HFFc6 (cell line): ENCODE results near the gene CCDC77. TPM values are rescaled to one million over a fixed set of nuclear protein-coding genes. Genes with fewer than 3 reads are reported as not detected.

Experiments
- DNase-seq: peaks from one replicate; pipeline ENCODE4 v3.0.0-alpha.2; 2018
- H3K27ac Mint-ChIP-seq: 2 replicates; pipeline ENCODE4 v1.8.0; 2020; ENCODE audit warnings: mild to moderate bottlenecking, mixed read lengths
- H3K27me3 Mint-ChIP-seq: 2 replicates; pipeline ENCODE4 v1.8.0; 2021; ENCODE audit warnings: mild to moderate bottlenecking, moderate library complexity, mixed read lengths; ENCODE audit not compliant: insufficient read depth
- H3K36me3 Mint-ChIP-seq: 2 replicates; pipeline ENCODE4 v1.8.0; 2021; ENCODE audit warnings: low read depth, mixed read lengths
- H3K4me1 Mint-ChIP-seq: 2 replicates; pipeline ENCODE4 v1.8.0; 2020; ENCODE audit warnings: low read depth, mixed read lengths
- H3K4me3 Mint-ChIP-seq: 2 replicates; pipeline ENCODE4 v1.8.0; 2020; ENCODE audit warnings: mild to moderate bottlenecking, moderate library complexity, mixed read lengths
- H3K9me3 Mint-ChIP-seq: 2 replicates; pipeline ENCODE4 v1.8.0; 2020; ENCODE audit warnings: mild to moderate bottlenecking, mixed read lengths
- total RNA-seq, 6 experiments: library from RNA; stranded (reverse); fragmentation: NEBNext Ultra II Directional; extraction: Animal tissue kit (Norgen Biotek cat#: 25700); gene quantifications; 2 replicates in 1 of 6; 3 replicates in 5 of 6; pipeline ENCODE4 v1.2.3, GENCODE V29; 2021
- TF ChIP-seq, protein P1 (sequence below): fragments of 200-600 bp; sonication (generic); IDR thresholded peaks from 2 replicates; pipeline ENCODE4 v1.5.0; 2021; ENCODE audit warnings: antibody characterized with exemption, mild to moderate bottlenecking

The CCDC77 gene
- total RNA-seq, 6 experiments from 2014 or later, result 7.7 to 12.6 (median 11.6) TPM

DNA sequence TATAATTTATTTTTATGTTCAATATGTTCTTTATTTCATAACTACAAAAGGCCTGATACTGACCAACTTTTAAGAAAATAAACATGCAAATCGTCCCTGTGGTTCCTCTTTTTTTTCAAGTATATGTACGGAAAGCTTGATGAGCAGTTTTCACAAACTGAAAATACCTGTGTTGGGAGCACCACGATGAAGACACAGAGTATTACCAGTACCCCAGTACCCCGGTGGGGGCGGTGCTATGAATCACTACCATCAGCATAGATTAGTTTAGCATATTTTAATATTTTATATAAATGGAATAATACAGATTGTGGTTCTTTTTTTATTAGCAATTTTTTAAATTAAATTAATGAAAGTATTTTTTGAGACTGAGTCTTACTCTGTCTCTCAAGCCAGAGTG lies 65.3 kb downstream of the CCDC77 start:
- peaks cover 7% of the 10 kb centered on the region; the same call in 1 of the 2 replicates for H3K4me1 Mint-ChIP-seq
- H3K36me3 Mint-ChIP-seq, result no peaks in the 10 kb centered on the region
- DNase-seq, result no peak
- no peaks in the 10 kb centered on the region for H3K9me3 Mint-ChIP-seq
- no peak overlapping the region for H3K27ac Mint-ChIP-seq
- H3K4me3 Mint-ChIP-seq, result no peak overlapping the region
- TF ChIP-seq, protein P1, sequence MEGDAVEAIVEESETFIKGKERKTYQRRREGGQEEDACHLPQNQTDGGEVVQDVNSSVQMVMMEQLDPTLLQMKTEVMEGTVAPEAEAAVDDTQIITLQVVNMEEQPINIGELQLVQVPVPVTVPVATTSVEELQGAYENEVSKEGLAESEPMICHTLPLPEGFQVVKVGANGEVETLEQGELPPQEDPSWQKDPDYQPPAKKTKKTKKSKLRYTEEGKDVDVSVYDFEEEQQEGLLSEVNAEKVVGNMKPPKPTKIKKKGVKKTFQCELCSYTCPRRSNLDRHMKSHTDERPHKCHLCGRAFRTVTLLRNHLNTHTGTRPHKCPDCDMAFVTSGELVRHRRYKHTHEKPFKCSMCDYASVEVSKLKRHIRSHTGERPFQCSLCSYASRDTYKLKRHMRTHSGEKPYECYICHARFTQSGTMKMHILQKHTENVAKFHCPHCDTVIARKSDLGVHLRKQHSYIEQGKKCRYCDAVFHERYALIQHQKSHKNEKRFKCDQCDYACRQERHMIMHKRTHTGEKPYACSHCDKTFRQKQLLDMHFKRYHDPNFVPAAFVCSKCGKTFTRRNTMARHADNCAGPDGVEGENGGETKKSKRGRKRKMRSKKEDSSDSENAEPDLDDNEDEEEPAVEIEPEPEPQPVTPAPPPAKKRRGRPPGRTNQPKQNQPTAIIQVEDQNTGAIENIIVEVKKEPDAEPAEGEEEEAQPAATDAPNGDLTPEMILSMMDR, result no peak
- H3K27me3 Mint-ChIP-seq, result peaks cover 37% of the 10 kb centered on the region

DNA sequence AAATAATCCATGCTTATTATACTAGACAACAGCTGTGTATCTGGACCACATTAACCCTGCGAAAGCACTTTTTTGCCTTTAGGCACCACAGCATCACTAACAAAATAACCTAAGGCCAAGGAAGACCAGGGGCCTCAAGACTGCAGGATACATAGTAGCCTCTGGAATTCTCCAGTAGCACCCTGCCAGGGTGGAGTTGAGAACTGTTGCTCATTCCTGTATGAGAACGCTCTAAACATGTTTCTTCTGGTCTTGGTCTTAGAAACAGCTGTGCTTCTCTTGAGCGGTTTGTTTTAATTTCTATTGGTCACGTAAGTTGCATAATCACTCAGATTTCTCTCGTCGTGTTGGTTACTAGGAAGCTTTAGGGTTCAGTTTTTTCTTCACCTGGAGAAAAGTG lies 66.1 kb downstream of the CCDC77 start:
- Mint-ChIP-seq H3K27me3 (peaks cover 32% of the 10 kb centered on the region), H3K4me3 (no peak overlapping the region), H3K9me3 (no peaks in the 10 kb centered on the region), H3K27ac (no peak overlapping the region), H3K36me3 (no peaks in the 10 kb centered on the region), H3K4me1 (peaks cover 7% of the 10 kb centered on the region; the same call in 1 of the 2 replicates)
- DNase-seq, result no peak
- TF ChIP-seq, protein P1, result no peak

DNA sequence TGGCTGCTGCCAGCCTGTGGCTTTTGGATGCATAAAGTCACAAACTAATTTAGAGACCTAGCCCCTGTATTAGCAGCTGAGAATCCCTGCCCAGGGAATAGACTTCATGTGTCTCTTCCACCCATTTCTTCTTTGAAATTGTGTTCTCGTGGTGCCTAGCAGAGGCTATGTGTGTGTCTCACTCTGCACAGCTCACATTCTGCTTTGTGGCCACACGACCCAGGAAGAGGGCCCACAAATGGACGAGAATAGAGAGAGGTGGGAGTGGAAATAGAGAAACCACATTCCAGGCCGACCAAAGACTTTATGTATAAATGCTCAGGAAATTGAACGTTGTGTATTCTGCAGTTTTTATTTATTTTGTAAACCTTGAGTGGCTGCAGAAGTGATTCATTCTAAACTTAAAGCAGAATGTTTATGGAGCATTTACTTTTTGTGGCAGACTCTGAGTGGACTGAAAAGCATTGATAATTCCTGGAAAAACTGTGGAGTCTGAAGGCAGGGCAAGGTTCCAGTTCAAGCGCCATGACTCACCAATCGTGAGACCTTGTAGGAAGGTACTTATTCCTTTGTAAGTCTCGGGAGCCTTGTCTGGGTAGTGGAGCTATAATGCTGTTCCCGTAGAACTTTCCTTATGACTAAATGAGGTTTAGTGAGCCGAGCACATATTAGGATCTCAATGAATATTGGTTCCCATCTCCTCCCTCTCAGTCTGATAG lies 67.4 kb downstream of the CCDC77 start:
- no peaks in the 10 kb centered on the region for H3K36me3 Mint-ChIP-seq
- H3K4me3 Mint-ChIP-seq, result no peak overlapping the region
- TF ChIP-seq, protein P1, result no peak
- no peaks in the 10 kb centered on the region for H3K9me3 Mint-ChIP-seq
- H3K27ac Mint-ChIP-seq, result no peak overlapping the region
- DNase-seq, result no peak
- H3K27me3 Mint-ChIP-seq, result peaks cover 35% of the 10 kb centered on the region
- peaks cover 12% of the 10 kb centered on the region for H3K4me1 Mint-ChIP-seq

DNA sequence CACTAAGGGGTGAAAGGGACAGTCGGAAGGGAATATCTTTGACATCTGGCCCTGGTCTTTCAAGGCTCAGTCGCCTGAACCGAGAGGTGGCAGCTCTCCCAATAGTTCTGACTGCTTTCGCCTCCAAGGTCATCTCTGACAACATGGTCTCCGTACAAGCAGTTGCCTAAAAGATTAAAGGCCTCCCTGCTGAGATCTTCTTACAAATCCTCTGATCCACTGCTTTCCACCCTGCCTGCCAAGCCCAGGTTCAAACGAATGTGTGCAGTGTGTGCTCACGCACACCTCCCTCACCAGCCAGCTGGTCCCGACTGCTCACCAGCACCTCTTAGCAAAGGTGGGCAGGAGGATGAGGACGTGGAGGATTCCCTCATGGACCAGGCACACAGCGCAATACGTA lies 68.7 kb downstream of the CCDC77 start:
- Mint-ChIP-seq H3K27ac (no peak overlapping the region), H3K4me3 (no peak overlapping the region), H3K27me3 (peaks cover 29% of the 10 kb centered on the region), H3K9me3 (no peaks in the 10 kb centered on the region), H3K4me1 (peaks cover 19% of the 10 kb centered on the region), H3K36me3 (no peaks in the 10 kb centered on the region)
- DNase-seq, result no peak
- TF ChIP-seq, protein P1, result no peak

DNA sequence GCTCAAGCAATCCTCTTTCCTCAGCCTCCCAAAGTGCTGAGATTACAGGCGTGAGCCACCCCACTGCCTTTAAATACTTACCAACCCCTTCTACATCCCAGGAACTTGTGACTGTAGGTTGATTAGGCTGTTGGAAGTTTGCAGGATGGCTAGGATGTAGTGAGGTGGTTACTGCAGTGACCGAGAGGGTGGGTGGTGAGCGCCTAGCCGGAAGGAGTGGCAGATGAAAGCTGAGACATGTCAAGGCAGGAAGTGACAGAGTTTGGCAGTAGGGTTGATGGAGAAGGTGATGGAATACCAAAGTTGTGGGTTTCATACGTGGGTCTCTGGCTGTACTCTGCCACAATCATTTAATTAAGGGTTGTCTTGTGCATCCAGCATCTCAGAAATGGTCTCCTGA lies 71.8 kb downstream of the CCDC77 start:
- no peak overlapping the region for H3K4me3 Mint-ChIP-seq
- no peak overlapping the region for H3K27ac Mint-ChIP-seq
- H3K9me3 Mint-ChIP-seq, result no peaks in the 10 kb centered on the region
- peaks cover 32% of the 10 kb centered on the region for H3K27me3 Mint-ChIP-seq
- H3K36me3 Mint-ChIP-seq, result no peaks in the 10 kb centered on the region
- peaks cover 19% of the 10 kb centered on the region for H3K4me1 Mint-ChIP-seq
- TF ChIP-seq, protein P1, result no peak
- DNase-seq, result no peak
